HepG2 (cell line): ENCODE data around the gene UQCC5. TPM values are rescaled to one million over a fixed set of nuclear protein-coding genes. Genes with fewer than 3 reads are reported as not detected.
A peak's percentile ranks its signal among the peaks of the same experiment; 100 is the strongest.

Experiments used
- ATAC-seq: fragments of 200-7000 bp; cut with Tn5 transposase; 3 replicates; pipeline ENCODE4 v1.9.1; 2020; ENCODE audit warnings: mild to moderate bottlenecking, moderate library complexity
- BruUV-seq: library from RNA; stranded (reverse); fragments of 400-500 nt; replicated peaks from 2 replicates; lab custom pipeline; 2021; lab: Mats Ljungman, UMichigan
- CTCF ChIA-PET: fragments of 300-600 bp; formaldehyde crosslinking; extraction: SDS; loops from one replicate; lab custom pipeline; 2021; ENCODE audit warnings: low total read pairs, inconsistent platforms, low intra/inter-chr PET ratio; lab: Yijun Ruan, JAX
- POLR2A ChIA-PET: fragments of 350-600 bp; sonication (Branson Sonifier 250); formaldehyde crosslinking; loops from one replicate; lab custom pipeline; 2020; ENCODE audit warnings: antibody characterized with exemption, inconsistent platforms; lab: Yijun Ruan, JAX
- DNase-seq: peaks from one replicate; pipeline ENCODE4 v3.0.0-alpha.2; 2015; ENCODE audit warnings: low spot score
- FAIRE-seq: peaks from 3 replicates; lab custom pipeline; 2011; peaks lifted over from hg19 to GRCh38; lab: Jason Lieb, UNC
- H2AFZ ChIP-seq: one replicate; pipeline ENCODE4 v1.6.1; 2011; ENCODE audit warnings: low read length, inconsistent platforms
- H3K27ac ChIP-seq: fragments of 300-600 bp; 3 replicates; pipeline ENCODE4 v1.8.0; 2011; ENCODE audit warnings: mixed run types, mild to moderate bottlenecking, mixed read lengths, low read length, inconsistent platforms; ENCODE audit not compliant: insufficient read depth; ENCODE audit errors: extremely low read length
- H3K27me3 ChIP-seq, 2 experiments: fragments of 200-600 bp in 1 of 2; 2 replicates in 1 of 2; 3 replicates in 1 of 2; pipeline versions ENCODE4 v1.6.0 to v1.8.0; 2011; ENCODE audit warnings: low read length in 2 of 2, mild to moderate bottlenecking in 2 of 2, moderate library complexity in 2 of 2, inconsistent platforms in 1 of 2; ENCODE audit not compliant: insufficient read depth in 2 of 2, control insufficient read depth in 1 of 2
- H3K36me3 ChIP-seq, 2 experiments: fragments of 200-600 bp in 1 of 2; replicated peaks in 1 of 2; 2 replicates in 1 of 2; 3 replicates in 1 of 2; pipeline versions ENCODE4 v1.5.1 to v1.8.0; 2011; ENCODE audit warnings: low read length in 2 of 2, inconsistent platforms in 1 of 2; ENCODE audit not compliant: insufficient read depth in 2 of 2, control insufficient read depth in 1 of 2
- H3K4me1 ChIP-seq: 2 replicates; pipeline ENCODE4 v1.5.1; 2012; ENCODE audit warnings: low read length, inconsistent platforms; ENCODE audit not compliant: insufficient read depth
- H3K4me2 ChIP-seq: 2 replicates; pipeline ENCODE4 v1.6.0; 2011; ENCODE audit warnings: low read depth, low read length, inconsistent platforms
- H3K4me3 ChIP-seq, 3 experiments: fragments of 200-600 bp in 1 of 3; sonication (generic), shearing (Covaris generic) in 1 of 3; replicated peaks in 1 of 3; 2 replicates each; pipeline ENCODE4 v1.5.1; 2011 to 2016; ENCODE audit warnings: low read length in 3 of 3, inconsistent platforms in 2 of 3, low read depth in 2 of 3, mild to moderate bottlenecking in 2 of 3, control low read depth in 1 of 3, mixed read lengths in 1 of 3; ENCODE audit not compliant: insufficient read depth in 1 of 3
- H3K79me2 ChIP-seq: one replicate; pipeline ENCODE4 v1.6.1; 2011; ENCODE audit warnings: low read length, inconsistent platforms; ENCODE audit not compliant: insufficient read depth
- H3K9ac ChIP-seq: 2 replicates; pipeline ENCODE4 v1.6.0; 2011; ENCODE audit warnings: mild to moderate bottlenecking, low read depth, low read length, inconsistent platforms; ENCODE audit not compliant: insufficient read depth
- H3K9me3 ChIP-seq: 2 replicates; pipeline ENCODE4 v1.5.1; 2012; ENCODE audit warnings: mild to moderate bottlenecking, low read length
- H4K20me1 ChIP-seq: 2 replicates; pipeline ENCODE4 v1.6.0; 2011; ENCODE audit warnings: inconsistent platforms, mild to moderate bottlenecking, low read length, moderate library complexity; ENCODE audit not compliant: insufficient read depth
- CEBPB ChIP-seq: IDR thresholded peaks from 2 replicates; pipeline ENCODE4 v1.6.1; 2011; ENCODE audit warnings: low read depth, low read length, improper control_type of control experiment, borderline replicate concordance
- CEBPG ChIP-seq: IDR thresholded peaks from 2 replicates; pipeline ENCODE4 v1.6.1; 2016
- CREM ChIP-seq, 2 experiments: sonication (generic) in 1 of 2; formaldehyde crosslinking in 1 of 2; IDR thresholded peaks; 2 replicates each; pipeline versions ENCODE4 v1.4.0 to v1.6.1; 2016 to 2020; ENCODE audit warnings: antibody characterized with exemption in 1 of 2, mild to moderate bottlenecking in 1 of 2, missing genetic modification reagents in 1 of 2
- DNMT3B ChIP-seq: conservative IDR thresholded peaks from 2 replicates; pipeline ENCODE4 v1.6.1; 2016; ENCODE audit warnings: missing biosample characterization, control low read depth
- FOXO4 ChIP-seq: sonication (generic); formaldehyde crosslinking; conservative IDR thresholded peaks from 2 replicates; pipeline ENCODE4 v1.8.1; 2023; ENCODE audit warnings: missing genetic modification reagents
- MAFF ChIP-seq: IDR thresholded peaks from 2 replicates; pipeline ENCODE4 v1.6.1; 2011; ENCODE audit warnings: low read depth, low read length, improper control_type of control experiment
- MAFG ChIP-seq: sonication (generic); formaldehyde crosslinking; IDR thresholded peaks from 2 replicates; pipeline ENCODE4 v1.5.1; 2020; ENCODE audit warnings: mild to moderate bottlenecking, missing genetic modification reagents
- NCOA1 ChIP-seq: sonication (generic); formaldehyde crosslinking; IDR thresholded peaks from 2 replicates; pipeline ENCODE4 v1.9.0; 2021; ENCODE audit warnings: missing genetic modification reagents
- NR2F6 ChIP-seq, 2 experiments: IDR thresholded peaks; 2 replicates each; pipeline ENCODE4 v1.6.1; 2016; ENCODE audit warnings: antibody characterized with exemption in 1 of 2, mild to moderate bottlenecking in 1 of 2
- REL ChIP-seq: sonication (generic); formaldehyde crosslinking; conservative IDR thresholded peaks from 2 replicates; pipeline ENCODE4 v1.8.0; 2022; ENCODE audit warnings: mild to moderate bottlenecking, missing genetic modification reagents, moderate library complexity
- RELA ChIP-seq: sonication (generic); formaldehyde crosslinking; IDR thresholded peaks from 2 replicates; pipeline ENCODE4 v1.4.0; 2020; ENCODE audit warnings: missing genetic modification reagents
- SMYD3 ChIP-seq: sonication (generic); formaldehyde crosslinking; IDR thresholded peaks from 2 replicates; pipeline ENCODE4 v1.8.1; 2023; ENCODE audit warnings: mild to moderate bottlenecking, missing genetic modification reagents
- SNAPC2 ChIP-seq: sonication (generic); formaldehyde crosslinking; IDR thresholded peaks from 2 replicates; pipeline ENCODE4 v1.8.1; 2022; ENCODE audit warnings: mild to moderate bottlenecking, missing genetic modification reagents
- SP4 ChIP-seq: sonication (generic); formaldehyde crosslinking; IDR thresholded peaks from 2 replicates; pipeline ENCODE4 v1.8.1; 2023; ENCODE audit warnings: mild to moderate bottlenecking, missing genetic modification reagents
- THAP7 ChIP-seq: sonication (generic); formaldehyde crosslinking; IDR thresholded peaks from 2 replicates; pipeline ENCODE4 v1.8.1; 2023; ENCODE audit warnings: mild to moderate bottlenecking, missing genetic modification reagents
- ZBTB38 ChIP-seq: sonication (generic); formaldehyde crosslinking; IDR thresholded peaks from 2 replicates; pipeline ENCODE4 v1.5.1; 2020; ENCODE audit warnings: mild to moderate bottlenecking, missing genetic modification reagents
- ZFP36L1 ChIP-seq: sonication (generic); formaldehyde crosslinking; IDR thresholded peaks from 2 replicates; pipeline ENCODE4 v1.8.0; 2022; ENCODE audit warnings: mild to moderate bottlenecking, missing genetic modification reagents, moderate library complexity
- ZNF484 ChIP-seq: sonication (generic); formaldehyde crosslinking; IDR thresholded peaks from 2 replicates; pipeline ENCODE4 v1.5.1; 2020; ENCODE audit warnings: mild to moderate bottlenecking, low read depth, missing genetic modification reagents, borderline replicate concordance
- ZNF547 ChIP-seq: sonication (generic); formaldehyde crosslinking; IDR thresholded peaks from 2 replicates; pipeline ENCODE4 v1.5.1; 2020; ENCODE audit warnings: mild to moderate bottlenecking, missing genetic modification reagents
- ZNF589 ChIP-seq: sonication (generic); formaldehyde crosslinking; conservative IDR thresholded peaks from 2 replicates; pipeline ENCODE4 v1.8.0; 2022; ENCODE audit warnings: mild to moderate bottlenecking, moderate library complexity, missing genetic modification reagents
- ZNF83 ChIP-seq: sonication (generic); formaldehyde crosslinking; IDR thresholded peaks from 2 replicates; pipeline ENCODE4 v1.4.0; 2020; ENCODE audit warnings: missing genetic modification reagents, mild to moderate bottlenecking, borderline replicate concordance
- ZNF878 ChIP-seq: sonication (generic); formaldehyde crosslinking; IDR thresholded peaks from 2 replicates; pipeline ENCODE4 v1.8.1; 2023; ENCODE audit warnings: mild to moderate bottlenecking, missing genetic modification reagents, moderate library complexity
- WGBS: methylation state at CpG from one replicate; pipeline ENCODE4 v1.1.6; 2017; ENCODE audit warnings: low lambda C conversion rate; 5-methylcytosine and 5-hydroxymethylcytosine counted together
- in situ Hi-C: cut with HindIII; loops from 2 replicates; pipeline ENCODE4 v1.10.0; 2017; ENCODE audit warnings: low pct_unique_long_range_greater_than_20kb; ENCODE audit not compliant: extremely low pct_ligation_motif_present
- intact Hi-C: fragments of 100-400 bp; cut with micrococcal nuclease; formaldehyde crosslinking; loops from one replicate; pipeline ENCODE4 v1.10.0; 2022; ENCODE audit not compliant: unreplicated experiment
- polyA plus RNA-seq, 8 experiments: library from polyadenylated mRNA; depleted of rRNA in 3 of 8; stranded (reverse) in 7 of 8; unstranded in 1 of 8; fragments of >200 nt; fragmentation: Illumina TruSeq in 4 of 8; extraction: Trizol in 4 of 8; gene quantifications; 2 replicates each; pipeline versions ENCODE4 v1.2.1 to v1.2.3, GENCODE V29; 2011 to 2016; ENCODE audit warnings: low read depth in 4 of 8, missing spikeins in 1 of 8, mixed read lengths in 1 of 8; ENCODE audit not compliant: insufficient read depth in 1 of 8
- total RNA-seq, 5 experiments: library from RNA; depleted of rRNA; stranded (reverse); fragments of >200 nt; fragmentation: Illumina TruSeq; extraction: Trizol; gene quantifications; 2 replicates each; pipeline ENCODE4 v1.2.3, GENCODE V29; 2016; ENCODE audit warnings: low read depth in 1 of 5

Gene UQCC5
- total and polyA plus RNA-seq, 2 of the 13 experiments (the other 11 are each of a cell fraction or from before 2014, with no cell fraction given): 15.4 to 29.5 TPM

GRCh38 chr3:52536112-52536368 is 365 bp upstream of the UQCC5 start (continued):
- TF ChIP-seq CREM (IDR thresholded peaks at IDR 0.05) (no peak), CREM (CRISPR knock-in tag; IDR thresholded peaks at IDR 0.05) (no peak), NR2F6 (IDR thresholded peaks at IDR 0.05) (no peak), NR2F6 (CRISPR knock-in tag; IDR thresholded peaks at IDR 0.05) (no peak), CEBPB (peak; percentile 61), ZNF484 (CRISPR knock-in tag) (no peak), CEBPG (CRISPR knock-in tag) (peak; percentile 55), ZNF878 (CRISPR knock-in tag) (no peak), RELA (CRISPR knock-in tag) (no peak), SP4 (CRISPR knock-in tag) (no peak), NCOA1 (CRISPR knock-in tag) (no peak)

GRCh38 chr3:52537165-52537620 is 788 bp downstream of the UQCC5 start:
- H3K9ac ChIP-seq: peak overlapping the region; percentile 93
- H3K4me3 ChIP-seq: peak overlapping the region; percentile 54 to 86 (median 62)
- TSS peak; percentile 60 for BruUV-seq
- ATAC-seq (peak; percentile 0), DNase-seq (no peak), FAIRE-seq (no peak)
- peak overlapping the region; percentile 87 for H3K27ac ChIP-seq
- ChIA-PET POLR2A (no interaction called here), CTCF (no interaction called here)
- H3K4me2 ChIP-seq: peak overlapping the region; percentile 98
- no peaks in the 10 kb centered on the region for H3K9me3 ChIP-seq
- H3K27me3 ChIP-seq: no peaks in the 10 kb centered on the region; a peak in 1 of 5 replicates
- WGBS: 0% methylated on average over 3 of the region's 6 CpGs
- H3K4me1 ChIP-seq: peaks cover 54% of the 10 kb centered on the region
- peaks cover 52% of the 10 kb centered on the region for H3K79me2 ChIP-seq
- intact Hi-C loops: no loop called here
- H3K36me3 ChIP-seq: peaks cover 0 to 18% of the 10 kb centered on the region in 2 experiments; a peak in 3 of 5 replicates
- in situ Hi-C loops: no loop called here
- peaks cover 13% of the 10 kb centered on the region for H4K20me1 ChIP-seq
- H2AFZ ChIP-seq: no peak overlapping the region
- TF ChIP-seq ZNF589 (CRISPR knock-in tag) (0 out of 2 replicates have a peak, but pooled peaks have one; percentile 2), SMYD3 (0 out of 2 replicates have a peak, but pooled peaks have one; percentile 71), ZNF83 (CRISPR knock-in tag) (peak; percentile 57; the same call in 1 of the 2 replicates), NR2F6 (IDR thresholded peaks at IDR 0.05) (no peak), NR2F6 (CRISPR knock-in tag; IDR thresholded peaks at IDR 0.05) (0 out of 2 replicates have a peak, but pooled peaks have one; percentile 43), ZNF484 (CRISPR knock-in tag) (0 out of 2 replicates have a peak, but pooled peaks have one; percentile 57), MAFF (no peak), ZFP36L1 (no peak), SNAPC2 (0 out of 2 replicates have a peak, but pooled peaks have one; percentile 3), ZNF547 (CRISPR knock-in tag) (0 out of 2 replicates have a peak, but pooled peaks have one; percentile 5), THAP7 (no peak), REL (CRISPR knock-in tag) (0 out of 2 replicates have a peak, but pooled peaks have one; percentile 39), DNMT3B (CRISPR knock-in tag) (peak; percentile 85; the same call in 1 of the 2 replicates), FOXO4 (CRISPR knock-in tag) (0 out of 2 replicates have a peak, but pooled peaks have one; percentile 74), ZBTB38 (CRISPR knock-in tag) (peak; percentile 1; the same call in 1 of the 2 replicates), MAFG (no peak)
